ENCODE results near the gene ANKRD10.

ANKRD10 gene

DNA sequence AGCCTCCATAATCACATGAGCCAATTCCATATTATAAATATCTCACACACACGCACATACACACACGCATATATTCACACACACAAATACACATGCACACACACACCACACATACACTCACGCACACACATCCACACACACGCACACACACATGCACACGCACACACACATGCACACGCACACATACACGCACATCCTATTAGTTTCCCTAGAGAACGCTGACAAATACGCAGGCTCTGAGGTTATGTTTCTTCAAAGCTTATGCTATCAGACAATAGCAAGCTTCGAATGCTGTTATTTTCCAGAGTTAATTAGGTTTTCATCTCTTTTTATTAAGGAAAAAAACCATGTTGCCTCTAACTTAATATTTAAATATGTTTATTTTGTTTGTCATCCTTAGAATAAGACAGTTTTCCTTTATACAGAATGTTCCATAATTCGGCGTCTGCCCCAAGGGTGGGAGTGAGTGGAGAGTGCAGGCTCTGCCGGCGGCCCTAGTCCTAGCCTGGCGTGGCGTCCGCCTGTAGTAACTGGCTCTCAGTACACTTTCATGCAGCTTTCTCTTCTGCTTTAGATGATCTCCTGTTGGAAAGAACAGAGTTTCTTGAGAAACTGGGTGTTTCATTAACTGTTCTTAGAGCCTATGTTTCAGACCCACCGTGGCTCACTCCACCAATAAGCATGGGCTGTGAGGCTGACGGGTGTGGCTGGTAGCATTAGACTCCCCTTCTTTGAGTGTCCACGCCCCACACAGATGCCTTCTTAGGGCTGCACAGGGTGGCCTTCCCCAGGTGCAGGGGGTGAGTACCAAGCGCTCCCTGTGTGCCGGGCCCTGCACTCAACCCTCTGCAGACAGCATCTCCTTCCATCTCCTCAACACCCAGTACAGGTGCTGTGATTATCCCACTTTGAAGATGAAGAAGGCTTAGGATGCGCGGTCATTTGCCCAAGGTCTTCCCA lies 30.4 kb upstream of the ANKRD10 start:
- no peak for DNase-seq (ENCODE audit: low spot score)

DNA sequence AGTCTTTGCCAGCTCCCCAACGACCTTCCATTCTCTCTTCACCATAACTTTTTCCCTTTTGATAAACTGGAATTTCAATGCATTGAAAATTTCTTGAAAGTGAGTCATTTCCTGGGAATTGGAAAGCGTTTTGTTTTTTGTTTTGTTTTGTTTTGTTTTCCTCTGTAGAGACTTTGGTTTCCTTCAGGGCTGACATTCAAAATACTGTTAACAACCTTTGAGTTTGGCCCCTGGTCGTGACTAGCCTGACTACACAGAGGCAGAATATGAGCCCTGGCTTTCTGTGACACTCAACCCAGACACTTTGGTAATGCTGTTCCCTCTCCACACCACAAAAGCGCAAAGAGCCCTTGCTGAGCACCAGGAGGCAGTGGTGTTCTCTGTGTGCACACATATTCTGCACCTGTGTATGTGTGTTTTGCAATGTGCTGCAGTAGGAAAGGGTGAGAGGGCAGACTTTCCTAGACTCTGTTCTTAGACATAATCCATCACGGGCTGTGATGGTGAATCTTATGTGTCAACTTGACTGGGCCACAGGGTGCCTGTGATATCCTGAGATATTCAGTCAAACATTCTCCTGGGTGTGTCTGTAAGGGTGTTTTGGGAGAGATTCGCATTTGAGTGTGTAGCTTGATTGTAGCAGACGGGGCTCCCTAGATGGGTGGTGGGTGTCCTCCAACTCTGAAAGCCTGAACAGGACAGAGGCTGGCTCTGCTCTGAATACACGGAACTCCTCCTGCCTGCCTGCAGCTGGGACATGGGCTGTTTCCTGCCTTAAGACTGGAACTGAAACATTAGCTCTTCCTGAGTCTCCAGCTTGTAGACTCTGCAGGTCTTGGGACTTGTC lies 29.5 kb upstream of the ANKRD10 start:
- DNase-seq (ENCODE audit: low spot score) = peak; percentile 28

DNA sequence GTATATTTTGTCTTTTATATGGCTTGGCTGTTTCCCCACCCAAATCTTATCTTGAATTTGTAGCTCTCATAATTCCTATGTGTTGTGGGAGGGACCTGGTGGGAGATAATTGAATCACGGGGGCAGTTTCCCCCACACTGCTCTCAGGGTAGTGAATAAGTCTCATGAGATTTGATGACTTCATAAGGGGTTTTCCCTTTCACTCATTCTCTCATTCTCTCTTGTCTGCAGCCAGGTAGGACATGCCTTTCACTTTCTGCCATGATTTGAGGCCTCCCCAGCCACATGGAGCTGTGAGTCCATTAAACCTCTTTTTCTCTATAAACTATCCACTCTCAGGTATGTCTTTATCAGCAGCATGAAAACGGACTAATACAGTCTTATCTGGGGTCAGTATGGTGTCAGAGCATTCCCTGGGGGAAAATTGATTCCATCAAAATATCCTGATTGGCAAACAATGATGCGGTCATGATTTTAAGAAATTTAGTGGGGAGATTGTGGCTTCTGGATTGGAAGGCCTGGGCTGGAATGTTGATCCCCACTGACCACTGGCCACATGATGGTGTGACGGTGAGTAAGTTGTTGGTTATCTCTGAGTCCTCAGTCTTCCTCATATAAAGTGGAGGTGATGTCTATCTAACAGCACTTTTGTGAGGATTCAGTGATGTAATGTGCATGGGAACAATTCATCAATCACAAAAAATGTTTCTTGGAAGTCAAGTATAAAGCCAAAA lies 27.5 kb upstream of the ANKRD10 start:
- DNase-seq (ENCODE audit: low spot score) = no peak

DNA sequence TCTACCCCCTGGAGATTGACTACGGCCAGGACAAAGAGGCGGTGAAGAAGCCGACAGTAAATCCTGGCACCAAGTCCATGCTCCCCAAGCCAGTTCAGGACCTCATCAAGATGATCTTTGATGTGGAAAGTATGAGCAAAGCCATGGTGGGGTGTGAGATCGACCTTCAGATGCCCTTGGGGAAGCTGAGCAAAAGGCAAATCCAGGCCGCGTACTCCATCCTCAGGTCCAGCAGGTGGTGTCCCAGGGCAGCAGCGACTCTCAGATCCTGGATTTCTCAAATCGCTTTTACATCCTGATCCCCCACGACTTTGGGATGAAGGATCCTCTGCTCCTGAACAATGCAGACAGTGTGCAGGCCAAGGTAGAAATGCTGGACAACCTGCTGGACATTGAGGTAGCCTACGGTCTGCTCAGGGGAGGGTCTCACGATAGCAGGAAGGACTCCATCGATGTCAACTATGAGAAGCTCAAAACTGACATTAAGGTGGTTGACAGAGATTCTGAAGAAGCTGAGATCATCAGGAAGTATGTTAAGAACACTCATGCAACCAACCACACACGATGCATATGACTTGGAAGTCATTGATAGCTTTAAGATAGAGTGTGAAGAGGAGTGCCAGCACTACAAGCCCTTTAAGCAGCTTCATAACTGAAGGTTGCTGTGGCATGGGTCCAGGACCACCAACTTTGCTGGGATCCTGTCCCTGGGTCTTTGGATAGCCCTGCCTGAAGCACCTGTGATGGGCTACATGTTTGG lies 24.0 kb upstream of the ANKRD10 start:
- DNase-seq (ENCODE audit: low spot score) = no peak

DNA sequence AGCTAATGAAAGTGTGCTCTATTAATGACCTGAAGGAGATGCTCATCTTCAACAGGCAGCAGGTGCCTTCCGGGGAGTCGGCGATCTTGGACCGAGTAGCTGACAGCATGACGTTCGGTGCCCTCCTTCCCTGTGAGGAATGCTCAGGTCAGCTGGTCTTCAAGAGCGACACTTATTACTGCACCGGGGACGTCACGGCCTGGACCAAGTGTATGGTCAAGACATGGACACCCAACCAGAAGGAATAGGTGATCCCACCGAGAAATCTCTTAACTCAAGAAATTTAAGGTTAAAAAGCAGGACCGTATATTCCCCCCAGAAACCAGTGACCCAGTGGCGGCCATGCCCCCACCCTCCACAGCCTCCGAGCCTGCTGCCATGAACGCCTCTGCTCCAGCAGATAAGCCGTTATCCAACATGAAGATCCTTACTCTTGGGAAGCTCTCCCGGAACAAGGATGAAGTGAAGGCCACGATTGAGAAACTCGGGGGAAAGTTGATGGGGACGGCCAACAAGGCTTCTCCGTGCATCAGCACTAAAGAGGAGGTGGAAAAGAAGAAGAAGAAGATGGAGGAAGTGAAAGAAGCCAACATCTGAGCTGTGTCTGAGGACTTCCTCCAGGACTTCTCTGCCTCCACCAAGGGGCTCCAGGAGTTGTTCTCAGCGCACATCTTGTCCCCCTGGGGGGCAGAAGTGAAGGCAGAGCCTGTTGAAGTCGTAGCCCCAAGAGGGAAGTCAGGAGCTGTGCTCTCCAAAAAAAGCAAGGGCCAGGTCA lies 22.8 kb upstream of the ANKRD10 start:
- DNase-seq (ENCODE audit: low spot score) = peak; percentile 35

DNA sequence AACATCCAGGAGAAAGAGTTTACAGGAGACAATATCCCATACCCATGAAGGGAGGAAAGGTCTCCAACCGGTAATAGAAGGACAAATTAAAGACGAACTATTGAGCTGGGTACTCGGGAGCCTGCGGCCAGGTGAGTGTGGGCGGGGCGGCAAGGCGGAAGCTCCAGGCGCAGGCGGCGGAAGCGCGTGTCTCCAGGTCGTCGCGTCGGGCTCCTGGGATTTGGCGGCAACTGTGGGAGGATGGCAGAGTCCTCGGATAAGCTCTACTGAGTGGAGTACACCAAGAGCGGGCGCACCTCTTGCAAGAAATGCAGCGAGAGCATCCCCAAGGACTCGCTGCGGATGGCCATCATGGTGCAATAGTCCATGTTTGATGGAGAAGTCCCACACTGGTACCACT lies 21.6 kb upstream of the ANKRD10 start:
- no peak for DNase-seq (ENCODE audit: low spot score)

DNA sequence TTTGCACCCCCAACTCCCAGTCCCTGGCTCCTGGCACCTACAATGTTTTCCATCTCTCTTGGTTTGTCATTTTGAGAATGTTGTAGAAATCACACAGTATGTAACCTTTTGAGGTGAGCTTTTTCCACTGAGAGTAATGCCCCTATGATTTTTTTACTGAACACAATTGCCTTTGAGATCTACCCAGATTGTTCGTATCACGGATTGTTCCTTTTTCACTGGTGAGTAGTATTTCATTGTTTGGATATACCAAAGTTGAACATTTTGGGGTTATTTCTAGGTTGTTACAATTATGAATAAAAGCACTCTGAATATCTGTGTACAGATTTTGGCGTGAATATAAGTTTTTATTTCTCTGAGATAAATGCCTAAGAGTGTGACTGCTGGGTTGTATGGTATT lies 17.7 kb upstream of the ANKRD10 start:
- DNase-seq (ENCODE audit: low spot score) = no peak

DNA sequence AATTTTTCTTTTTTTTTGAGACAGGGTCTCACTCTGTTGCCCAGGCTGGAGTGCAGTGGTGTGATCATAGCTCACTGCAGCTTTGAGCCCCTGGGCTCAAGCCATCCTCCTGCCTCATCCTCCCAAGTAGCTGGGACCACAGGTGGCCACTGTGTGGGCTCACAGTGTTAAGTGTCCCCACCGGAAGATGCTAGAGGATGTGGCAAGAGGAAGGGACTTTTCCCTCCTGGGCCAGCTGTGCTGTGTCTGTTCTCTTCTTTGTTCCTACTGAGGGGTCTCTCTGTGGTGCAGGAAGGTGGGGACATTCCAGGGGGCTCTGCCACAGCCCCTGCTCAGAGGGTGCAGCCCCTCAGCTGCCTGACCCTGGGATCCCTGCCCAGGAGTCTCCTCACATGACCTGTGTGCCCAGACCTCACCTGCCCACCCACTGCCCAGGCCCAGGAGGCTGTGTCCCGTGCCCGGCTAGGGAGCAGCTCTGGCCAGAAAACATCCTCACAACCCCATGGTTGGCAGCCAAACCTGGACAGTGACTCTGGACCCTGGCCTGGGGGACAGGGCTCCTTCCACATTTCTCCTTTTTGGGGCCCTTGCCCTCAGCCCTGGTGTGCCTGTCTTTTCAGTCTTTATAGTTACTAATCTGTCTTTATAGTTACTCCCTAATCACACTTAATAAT lies 14.4 kb upstream of the ANKRD10 start:
- no peak for DNase-seq (ENCODE audit: low spot score)

DNA sequence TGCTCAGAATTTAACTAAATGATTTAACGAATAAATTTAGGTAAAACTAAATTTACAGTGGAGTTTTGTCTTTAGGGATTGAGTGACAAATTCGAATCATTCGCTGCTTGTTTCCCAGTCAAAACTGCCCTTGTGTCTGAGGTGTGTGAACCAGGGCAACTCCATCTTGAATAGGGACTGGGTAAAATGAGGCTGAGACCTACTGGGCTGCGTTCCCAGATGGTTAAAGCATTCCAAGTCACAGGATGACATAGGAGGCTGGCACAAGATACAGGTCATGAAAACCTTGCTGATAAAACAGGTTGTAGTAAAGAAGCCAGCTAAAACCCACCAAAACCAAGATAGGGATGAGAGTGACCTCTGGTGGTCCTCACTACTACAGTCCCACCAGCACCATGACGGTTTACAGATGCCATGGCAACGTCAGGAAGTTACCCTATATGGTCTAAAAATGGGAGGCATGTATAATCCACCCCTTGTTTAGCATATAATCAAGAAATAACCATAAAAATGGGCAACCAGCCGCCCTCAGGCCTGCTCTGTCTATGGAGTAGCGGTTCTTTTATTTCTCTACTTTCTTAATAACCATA lies 10.2 kb upstream of the ANKRD10 start:
- no peak for DNase-seq (ENCODE audit: low spot score)

DNA sequence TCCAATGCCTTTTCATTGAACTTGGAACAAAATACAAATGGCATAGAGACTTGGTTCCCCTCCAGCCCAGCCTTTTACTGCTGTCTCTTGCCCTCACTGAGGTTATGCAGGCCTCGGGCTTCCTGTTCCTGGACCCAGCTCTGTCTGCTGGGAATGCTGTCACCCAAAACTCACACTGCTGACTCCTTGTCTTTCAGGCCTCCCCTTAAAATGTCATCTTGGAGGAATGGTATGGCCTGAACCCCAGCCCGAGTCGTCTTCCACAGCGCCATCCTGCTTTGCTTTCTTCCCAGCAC lies 9.7 kb upstream of the ANKRD10 start:
- no peak for DNase-seq (ENCODE audit: low spot score)

DNA sequence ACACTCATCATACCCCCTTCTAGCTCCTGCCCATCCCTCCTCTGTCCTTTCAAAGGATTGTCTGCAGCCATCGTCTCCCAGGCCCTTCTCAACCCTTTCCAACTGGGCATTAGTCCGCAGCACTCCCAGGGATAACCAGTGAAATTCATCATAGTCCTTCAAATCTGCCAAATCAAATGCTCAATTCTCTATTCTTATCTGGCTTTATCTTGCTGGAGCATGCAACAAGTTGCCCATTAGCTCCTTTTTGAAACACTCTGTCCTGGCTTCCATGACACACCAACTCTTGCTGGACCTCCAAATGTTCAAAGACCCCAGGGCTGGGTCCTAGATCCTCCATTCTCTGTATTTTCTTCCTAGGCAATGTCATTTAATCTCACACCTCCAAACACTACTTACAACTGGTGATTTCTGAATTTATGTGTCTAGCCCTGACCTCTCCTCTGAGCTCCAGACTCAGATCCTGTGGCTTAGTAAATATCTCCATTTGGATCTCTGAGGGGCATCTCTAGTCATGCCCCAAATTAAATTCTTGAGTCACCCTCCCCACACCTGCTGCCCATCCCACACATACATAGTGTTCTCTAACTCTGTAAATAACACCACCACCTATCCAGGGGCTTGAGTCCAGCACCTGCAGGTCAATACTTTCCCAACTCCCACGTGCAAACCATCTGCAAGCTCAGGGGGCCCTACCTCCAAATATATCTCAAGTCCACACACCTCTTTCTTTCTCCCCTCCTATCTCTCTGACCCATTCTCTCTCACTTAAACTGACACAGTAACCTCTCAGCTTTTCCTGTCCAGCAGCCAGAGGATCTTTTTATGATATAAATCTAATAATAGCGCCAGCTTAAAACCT lies 9.1 kb upstream of the ANKRD10 start:
- DNase-seq (ENCODE audit: low spot score) = no peak

DNA sequence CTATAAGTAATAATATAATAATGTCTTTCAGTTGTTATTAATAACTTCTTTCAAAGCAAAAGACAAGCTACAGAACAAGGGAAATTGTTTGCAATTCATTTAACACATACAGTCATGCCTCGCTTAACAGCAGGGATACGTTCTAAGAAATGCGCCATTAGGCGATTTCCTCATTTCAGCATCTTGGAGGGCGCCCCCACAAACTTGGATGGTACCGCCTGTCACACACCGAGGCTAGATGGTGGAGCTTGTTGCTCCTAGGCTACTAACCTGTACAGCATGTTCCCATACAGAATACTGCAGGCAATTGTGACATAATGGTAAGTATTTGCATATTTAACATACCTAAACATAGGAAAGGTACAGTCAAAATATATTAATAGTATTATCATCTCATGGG lies 8.2 kb upstream of the ANKRD10 start:
- no peak for DNase-seq (ENCODE audit: low spot score)

DNA sequence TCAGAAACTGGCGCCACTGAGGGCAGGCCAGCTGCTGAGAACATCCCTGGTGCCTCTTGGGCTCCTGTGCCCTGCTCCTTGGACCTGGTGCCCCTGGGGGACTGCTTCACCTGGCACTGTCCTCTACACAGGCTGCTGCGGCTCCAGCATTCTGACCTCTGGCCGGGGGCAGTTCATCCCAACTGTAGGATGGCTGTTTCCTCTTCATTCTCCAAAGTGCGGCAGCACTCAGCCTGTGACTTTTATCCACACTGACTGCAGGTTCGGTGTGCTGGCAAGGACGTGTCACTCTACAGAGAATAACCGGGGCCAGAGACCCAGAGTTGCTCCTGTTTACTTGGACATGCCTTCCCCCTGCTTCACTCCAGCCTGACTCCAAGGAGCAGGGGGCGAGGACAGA lies 7.6 kb upstream of the ANKRD10 start:
- DNase-seq (ENCODE audit: low spot score) = no peak

DNA sequence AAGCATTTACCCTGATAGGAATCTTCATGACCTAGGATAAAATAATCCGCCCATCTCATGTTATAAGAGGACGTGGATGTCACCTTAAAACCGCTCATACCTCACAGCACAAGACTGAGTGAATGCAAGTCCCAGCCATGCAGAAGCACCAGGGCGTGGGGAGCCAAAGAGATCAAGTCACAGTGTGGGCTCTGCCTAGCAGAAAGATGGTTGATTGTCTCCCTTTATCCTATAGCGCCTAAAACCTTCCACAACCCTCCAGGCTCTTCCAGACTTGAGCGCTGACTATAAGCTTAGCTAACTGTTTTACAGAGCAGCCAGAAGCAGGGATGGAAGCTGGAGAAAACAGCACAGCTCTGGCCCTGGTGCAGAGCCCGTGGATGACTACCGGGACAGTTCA lies 6.8 kb upstream of the ANKRD10 start:
- no peak for DNase-seq (ENCODE audit: low spot score)

DNA sequence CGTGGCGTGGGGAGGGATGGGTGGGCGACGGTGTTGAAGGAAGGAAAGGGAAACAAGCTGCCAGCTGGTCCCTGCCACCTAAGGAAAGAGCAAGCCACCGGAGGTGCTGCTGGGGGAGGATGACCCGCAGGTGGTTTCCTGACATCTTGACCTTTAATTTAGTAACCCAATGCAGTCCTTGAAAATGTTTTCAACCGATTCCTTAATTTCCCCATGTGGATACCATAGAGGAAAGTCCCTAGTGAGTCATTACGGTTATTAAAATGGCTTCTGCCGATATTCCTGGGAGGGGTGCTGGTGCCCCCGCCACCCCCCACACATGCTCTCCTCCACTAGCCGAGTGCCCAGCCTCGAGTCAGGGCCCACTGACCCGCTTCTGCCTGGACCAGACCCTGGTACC lies 6.3 kb upstream of the ANKRD10 start:
- no peak for DNase-seq (ENCODE audit: low spot score)

DNA sequence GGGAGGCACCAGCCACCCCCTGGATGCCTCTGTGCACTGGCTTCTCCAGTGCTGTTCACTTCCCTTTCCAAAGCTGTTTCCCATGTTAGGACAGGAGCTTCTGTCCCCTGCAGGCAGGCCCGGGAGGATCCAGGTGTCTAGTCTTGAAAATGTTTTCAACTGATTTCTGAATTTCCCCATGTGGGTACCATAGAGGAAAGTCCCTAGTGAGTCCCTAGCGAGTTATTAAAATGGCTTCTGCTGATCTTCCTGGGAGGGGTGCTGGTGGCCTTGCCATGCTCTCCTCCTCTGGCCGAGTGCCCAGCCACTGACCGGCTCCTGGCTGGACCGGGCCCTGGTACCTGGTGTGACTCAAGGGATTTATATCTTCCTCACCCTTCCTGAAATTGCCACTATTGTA lies 5.2 kb upstream of the ANKRD10 start:
- no peak for DNase-seq (ENCODE audit: low spot score)

DNA sequence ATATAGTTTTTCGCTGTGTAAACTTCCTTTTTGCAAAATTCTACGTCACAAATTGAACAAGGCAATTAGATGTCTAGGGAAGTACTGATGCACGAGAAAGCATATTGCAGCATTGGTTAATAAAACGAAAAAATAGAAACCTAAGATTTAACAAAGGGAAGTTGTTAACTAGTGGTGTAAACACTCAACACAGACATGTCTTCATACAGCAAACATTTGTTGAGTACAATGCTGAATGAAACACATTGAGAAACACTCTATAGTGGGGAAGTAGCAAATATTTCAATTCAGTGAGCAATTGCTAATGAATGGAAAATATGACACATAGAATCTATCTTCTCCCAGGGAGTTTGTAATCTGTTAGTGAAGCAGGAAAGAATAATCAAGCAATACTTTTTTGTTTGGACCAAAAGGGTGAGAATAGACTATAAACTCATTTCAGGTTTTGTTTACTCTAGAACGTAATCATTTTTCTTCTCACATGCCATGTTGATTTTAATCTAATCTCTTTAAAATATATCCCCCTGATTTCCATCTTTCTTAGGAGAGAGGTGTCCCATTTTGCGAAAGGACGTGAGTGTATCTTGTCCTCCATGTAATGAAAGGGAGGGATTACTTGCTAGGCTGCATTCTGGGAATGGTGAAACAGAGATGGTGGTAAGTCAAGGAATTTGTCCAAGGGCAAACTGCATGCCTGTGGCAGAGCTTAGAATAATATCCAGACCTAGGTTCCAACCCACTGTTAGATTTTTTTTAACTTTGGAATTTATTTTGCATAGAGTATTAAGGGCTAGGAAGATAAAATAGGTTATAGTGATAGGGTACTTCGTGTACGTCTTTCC lies 1.7 kb upstream of the ANKRD10 start:
- DNase-seq (ENCODE audit: low spot score) = peak; percentile 12

DNA sequence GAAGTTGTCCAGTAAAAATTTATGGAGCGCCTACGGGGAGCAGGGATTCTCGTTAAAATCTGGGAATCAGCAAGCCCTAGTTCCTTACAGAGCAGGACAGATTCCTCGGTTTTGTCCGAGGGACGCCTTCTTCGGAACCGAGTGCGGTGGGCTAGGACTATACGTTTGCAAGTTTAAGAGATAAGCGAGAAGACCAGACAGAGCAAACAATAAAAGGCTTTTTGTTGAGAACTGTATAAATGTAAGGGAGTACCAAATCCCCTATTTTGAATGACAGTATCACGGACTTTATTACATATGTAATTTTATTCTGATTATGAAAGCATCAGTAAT lies 971 bp upstream of the ANKRD10 start:
- no peak for DNase-seq (ENCODE audit: low spot score)

All from germinal center (tissue), 1 donor.